Measurements from ENCODE around the gene WFDC10B. TPM values are rescaled to one million over a fixed set of nuclear protein-coding genes. Genes with fewer than 3 reads are reported as not detected.

Gene WFDC10B
- total and polyA plus RNA-seq, 2 donors (not counting 3 experiments of a cell fraction or from before 2014, with no cell fraction given) = not detected

GRCh38 chr20:45647441-45648050 is 57.3 kb downstream of the WFDC10B start:
- H3K4me1 ChIP-seq (ENCODE audit: control insufficient read depth, extremely low read depth, insufficient read depth, low read length) = no peaks in the 10 kb centered on the region
- POLR2A ChIA-PET = no interaction called here
- no peak for TF ChIP-seq EZH2 (IDR thresholded peaks at IDR 0.05; ENCODE audit: borderline replicate concordance, low read depth, low read length, severe bottlenecking)
- TF ChIP-seq POLR2A (IDR thresholded peaks at IDR 0.05; ENCODE audit: low read depth, low read length) = no peak
- TF ChIP-seq CTCF (IDR thresholded peaks at IDR 0.05; ENCODE audit: extremely low read depth in 1 of 2, insufficient read depth in 1 of 2, low read depth in 1 of 2, low read length in 2 of 2) = no peak
- TF ChIP-seq FOS (IDR thresholded peaks at IDR 0.05; ENCODE audit: borderline replicate concordance, insufficient read depth, low read length) = no peak
- TF ChIP-seq MAX (IDR thresholded peaks at IDR 0.05; ENCODE audit: insufficient read depth, insufficient read length) = no peak
- TF ChIP-seq MYC (IDR thresholded peaks at IDR 0.05; ENCODE audit: low read depth, low read length) = no peak
- no peak for TF ChIP-seq GATA2 (IDR thresholded peaks at IDR 0.05; ENCODE audit: insufficient read depth, insufficient read length, low read depth, low read length)
- no peak for TF ChIP-seq JUN (IDR thresholded peaks at IDR 0.05; ENCODE audit: borderline replicate concordance, insufficient read depth, insufficient read length, low read depth)
- TF ChIP-seq POLR2AphosphoS5 (IDR thresholded peaks at IDR 0.05; ENCODE audit: insufficient read depth, low read depth, low read length) = no peak
- H3K36me3 ChIP-seq (ENCODE audit: control insufficient read depth in 2 of 2, extremely low read depth in 1 of 2, insufficient read depth in 2 of 2, low read length in 2 of 2) = no peaks in the 10 kb centered on the region
- H4K20me1 ChIP-seq (replicated peaks; ENCODE audit: control insufficient read depth, extremely low read depth, insufficient read depth, low read length) = no peaks in the 10 kb centered on the region
- BruUV-seq (replicated peaks) = no TSS peak
- no peak overlapping the region for H2AFZ ChIP-seq (ENCODE audit: low read depth, low read length)
- intact Hi-C loops (cut with micrococcal nuclease) (no loop called here), dilution Hi-C loops (cut with MboI; ENCODE audit: extremely low pct_ligation_motif_present, low sequenced_read_pairs) (no loop called here)
- DNase-seq (ENCODE audit: low read depth, low spot score) (no peak), FAIRE-seq (no peak)
- H3K9ac ChIP-seq (replicated peaks; ENCODE audit: extremely low read depth, insufficient read depth, low read length) = no peak overlapping the region
- H3K27ac ChIP-seq (ENCODE audit: insufficient read depth, low read depth, low read length) = no peak overlapping the region
- no peaks in the 10 kb centered on the region for H3K27me3 ChIP-seq (ENCODE audit: control insufficient read depth in 2 of 2, insufficient read depth in 2 of 2, low read length in 2 of 2)
- H3K4me2 ChIP-seq (ENCODE audit: insufficient read depth, low read length) = no peak overlapping the region
- H3K9me1 ChIP-seq (replicated peaks; ENCODE audit: control insufficient read depth, extremely low read depth, insufficient read depth, low read length) = no peaks in the 10 kb centered on the region
- H3K79me2 ChIP-seq (ENCODE audit: control insufficient read depth, insufficient read depth, low read length) = no peaks in the 10 kb centered on the region
- H3K4me3 ChIP-seq (replicated peaks in 1 of 3; ENCODE audit: insufficient read depth in 1 of 3, low read depth in 1 of 3, low read length in 3 of 3) = no peak overlapping the region
- CTCF ChIA-PET = interaction anchor here (1.4 kb wide), 1 partner anchor 18 kb away, joined by 3 read pairs; the partner anchor contains the start of gene WFDC10A
- no peaks in the 10 kb centered on the region for H3K9me3 ChIP-seq (replicated peaks; ENCODE audit: control insufficient read depth, insufficient read depth, low read length)

Measured in endothelial cell of umbilical vein (primary cell).